Measurements from ENCODE around the gene INTS6. TPM values are rescaled to one million over a fixed set of nuclear protein-coding genes. Genes with fewer than 3 reads are reported as not detected.

INTS6 gene
- total RNA-seq, 1 experiment from 2014 or later = 27.2 TPM

DNA sequence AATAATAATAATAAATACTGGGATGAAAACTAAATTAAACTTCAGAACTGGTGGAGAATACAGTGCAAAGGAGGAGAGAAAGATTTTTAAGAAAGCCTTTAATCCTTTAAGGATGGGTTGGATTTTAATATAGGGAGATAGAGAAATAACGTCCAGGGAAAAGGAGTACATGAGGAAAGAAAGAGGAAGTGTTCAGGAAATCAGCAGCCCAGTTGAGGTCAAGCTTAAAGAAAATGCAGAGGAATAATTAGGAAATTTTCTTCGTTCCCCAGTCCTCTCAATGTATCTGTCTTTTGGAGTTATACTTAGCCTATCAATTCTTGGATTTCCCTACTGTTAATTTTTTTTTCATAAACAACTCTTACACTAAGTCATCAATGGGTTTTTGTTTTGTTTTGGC lies 47.7 kb downstream of the INTS6 start:
- Mint-ChIP-seq H3K9me3 (no peaks in the 10 kb centered on the region), H3K27ac (no peak overlapping the region), H3K27me3 (ENCODE audit: low read depth) (no peaks in the 10 kb centered on the region), H3K36me3 (peaks cover 14% of the 10 kb centered on the region), H3K4me3 (no peak overlapping the region), H3K4me1 (peaks cover 8% of the 10 kb centered on the region)
- CTCF ChIA-PET = no interaction called here
- no peak for DNase-seq (ENCODE audit: low spot score)
- POLR2A ChIA-PET = no interaction called here
- TF ChIP-seq, protein P1, sequence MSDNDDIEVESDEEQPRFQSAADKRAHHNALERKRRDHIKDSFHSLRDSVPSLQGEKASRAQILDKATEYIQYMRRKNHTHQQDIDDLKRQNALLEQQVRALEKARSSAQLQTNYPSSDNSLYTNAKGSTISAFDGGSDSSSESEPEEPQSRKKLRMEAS (CRISPR knock-in tag; IDR thresholded peaks at IDR 0.05) = no peak
- TF ChIP-seq OVOL2 (CRISPR knock-in tag; IDR thresholded peaks at IDR 0.05; ENCODE audit: borderline replicate concordance) = no peak
- no peak for TF ChIP-seq RORB (CRISPR knock-in tag; IDR thresholded peaks at IDR 0.05)
- TF ChIP-seq ZNF232 (CRISPR knock-in tag; IDR thresholded peaks at IDR 0.05) = no peak
- TF ChIP-seq EMX1 (CRISPR knock-in tag; IDR thresholded peaks at IDR 0.05) = no peak
- TF ChIP-seq, protein P2, sequence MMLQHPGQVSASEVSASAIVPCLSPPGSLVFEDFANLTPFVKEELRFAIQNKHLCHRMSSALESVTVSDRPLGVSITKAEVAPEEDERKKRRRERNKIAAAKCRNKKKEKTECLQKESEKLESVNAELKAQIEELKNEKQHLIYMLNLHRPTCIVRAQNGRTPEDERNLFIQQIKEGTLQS (CRISPR knock-in tag; conservative IDR thresholded peaks at IDR 0.05) = no peak
- TF ChIP-seq NFE2L1 (CRISPR knock-in tag; IDR thresholded peaks at IDR 0.05) = no peak
- TF ChIP-seq SMAD4 (CRISPR knock-in tag; IDR thresholded peaks at IDR 0.05) = no peak
- TF ChIP-seq, protein P3, sequence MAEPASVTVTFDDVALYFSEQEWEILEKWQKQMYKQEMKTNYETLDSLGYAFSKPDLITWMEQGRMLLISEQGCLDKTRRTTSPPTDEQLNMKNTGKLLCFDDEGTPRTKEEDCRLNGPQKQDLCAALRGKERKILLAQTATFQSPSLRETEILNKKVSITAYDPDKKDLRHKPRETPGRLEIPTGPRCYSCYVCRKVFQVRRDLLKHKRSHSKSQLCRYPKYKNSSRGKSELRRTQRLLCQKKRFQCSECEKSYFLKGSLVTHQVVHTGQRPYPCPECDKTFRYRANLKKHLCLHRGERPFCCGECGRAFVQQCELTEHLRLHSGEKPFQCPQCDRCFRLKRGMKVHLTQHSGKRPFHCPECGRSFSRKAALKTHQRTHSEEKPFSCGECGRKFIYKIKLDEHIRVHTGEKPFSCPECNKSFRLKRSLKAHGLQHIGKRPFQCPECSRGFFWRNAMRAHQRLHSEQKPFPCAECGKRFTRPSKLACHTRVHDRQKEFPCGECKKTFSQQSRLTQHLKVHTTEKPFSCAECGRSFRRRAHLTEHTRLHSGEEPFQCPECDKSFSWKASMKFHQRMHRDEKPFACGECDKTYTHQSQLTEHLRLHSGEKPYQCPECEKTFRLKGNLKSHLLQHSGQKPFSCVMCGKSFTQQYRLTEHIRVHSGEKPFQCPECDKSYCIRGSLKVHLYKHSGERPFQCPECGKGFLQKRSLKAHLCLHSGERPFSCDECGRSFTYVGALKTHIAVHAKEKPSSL (CRISPR knock-in tag; conservative IDR thresholded peaks at IDR 0.05) = no peak
- no peak for TF ChIP-seq NFATC4 (CRISPR knock-in tag; IDR thresholded peaks at IDR 0.05)
- TF ChIP-seq, protein P4, sequence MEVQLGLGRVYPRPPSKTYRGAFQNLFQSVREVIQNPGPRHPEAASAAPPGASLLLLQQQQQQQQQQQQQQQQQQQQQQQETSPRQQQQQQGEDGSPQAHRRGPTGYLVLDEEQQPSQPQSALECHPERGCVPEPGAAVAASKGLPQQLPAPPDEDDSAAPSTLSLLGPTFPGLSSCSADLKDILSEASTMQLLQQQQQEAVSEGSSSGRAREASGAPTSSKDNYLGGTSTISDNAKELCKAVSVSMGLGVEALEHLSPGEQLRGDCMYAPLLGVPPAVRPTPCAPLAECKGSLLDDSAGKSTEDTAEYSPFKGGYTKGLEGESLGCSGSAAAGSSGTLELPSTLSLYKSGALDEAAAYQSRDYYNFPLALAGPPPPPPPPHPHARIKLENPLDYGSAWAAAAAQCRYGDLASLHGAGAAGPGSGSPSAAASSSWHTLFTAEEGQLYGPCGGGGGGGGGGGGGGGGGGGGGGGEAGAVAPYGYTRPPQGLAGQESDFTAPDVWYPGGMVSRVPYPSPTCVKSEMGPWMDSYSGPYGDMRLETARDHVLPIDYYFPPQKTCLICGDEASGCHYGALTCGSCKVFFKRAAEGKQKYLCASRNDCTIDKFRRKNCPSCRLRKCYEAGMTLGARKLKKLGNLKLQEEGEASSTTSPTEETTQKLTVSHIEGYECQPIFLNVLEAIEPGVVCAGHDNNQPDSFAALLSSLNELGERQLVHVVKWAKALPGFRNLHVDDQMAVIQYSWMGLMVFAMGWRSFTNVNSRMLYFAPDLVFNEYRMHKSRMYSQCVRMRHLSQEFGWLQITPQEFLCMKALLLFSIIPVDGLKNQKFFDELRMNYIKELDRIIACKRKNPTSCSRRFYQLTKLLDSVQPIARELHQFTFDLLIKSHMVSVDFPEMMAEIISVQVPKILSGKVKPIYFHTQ (CRISPR knock-in tag; IDR thresholded peaks at IDR 0.05) = no peak
- ATAC-seq = no peak

DNA sequence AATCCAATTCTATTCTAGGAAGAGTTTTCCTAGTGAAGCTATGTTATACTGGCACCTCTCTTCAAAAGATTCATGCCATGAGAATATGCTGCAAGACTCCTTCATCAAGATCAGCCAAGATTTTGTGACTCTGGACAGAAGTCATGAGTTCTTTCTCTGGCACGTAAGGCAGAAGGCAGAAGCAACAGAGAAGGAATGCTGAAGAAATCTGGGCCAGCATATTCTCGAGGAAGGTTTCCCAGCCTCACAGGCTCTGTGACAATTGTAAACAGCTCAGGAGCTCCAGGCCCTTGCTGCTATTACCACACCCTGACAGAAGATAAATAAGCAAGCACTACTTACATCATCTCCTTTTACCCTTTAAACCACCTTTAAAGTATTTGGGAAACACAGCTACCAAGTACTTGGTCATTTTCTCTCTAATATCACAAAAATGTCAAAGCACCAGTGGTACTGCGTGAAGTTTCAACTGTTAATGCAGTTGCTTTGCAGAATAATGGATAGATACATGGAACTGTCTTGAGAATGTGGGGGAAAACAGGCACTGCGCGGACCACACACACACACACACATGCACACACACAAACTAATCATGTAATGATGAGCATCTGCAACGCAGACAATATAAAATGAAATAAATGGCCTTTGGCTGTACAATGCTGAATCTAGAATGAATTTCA lies 55.4 kb downstream of the INTS6 start:
- POLR2A ChIA-PET = no interaction called here
- Mint-ChIP-seq H3K9me3 (no peaks in the 10 kb centered on the region), H3K27me3 (ENCODE audit: low read depth) (no peaks in the 10 kb centered on the region), H3K36me3 (no peaks in the 10 kb centered on the region), H3K4me1 (peaks cover 31% of the 10 kb centered on the region), H3K27ac (peak overlapping the region; percentile 40), H3K4me3 (no peak overlapping the region)
- CTCF ChIA-PET = interaction anchor here (0.6 to 1.5 kb wide), 5 partner anchors 69 to 730 kb away, joined by 4 read pairs; no protein-coding TSS in a partner anchor
- DNase-seq (ENCODE audit: low spot score) (no peak), ATAC-seq (peak; percentile 71)
- TF ChIP-seq GABPB1 (CRISPR knock-in tag; IDR thresholded peaks at IDR 0.05) = 0 out of 2 replicates have a peak, but pooled peaks have one; percentile 33
- no peak for TF ChIP-seq ZNF138 (CRISPR knock-in tag; conservative IDR thresholded peaks at IDR 0.05)
- TF ChIP-seq SP1 (CRISPR knock-in tag; conservative IDR thresholded peaks at IDR 0.05) = no peak
- no peak for TF ChIP-seq NR3C1 (CRISPR knock-in tag; conservative IDR thresholded peaks at IDR 0.05; ENCODE audit: low read depth)
- TF ChIP-seq, protein P5, sequence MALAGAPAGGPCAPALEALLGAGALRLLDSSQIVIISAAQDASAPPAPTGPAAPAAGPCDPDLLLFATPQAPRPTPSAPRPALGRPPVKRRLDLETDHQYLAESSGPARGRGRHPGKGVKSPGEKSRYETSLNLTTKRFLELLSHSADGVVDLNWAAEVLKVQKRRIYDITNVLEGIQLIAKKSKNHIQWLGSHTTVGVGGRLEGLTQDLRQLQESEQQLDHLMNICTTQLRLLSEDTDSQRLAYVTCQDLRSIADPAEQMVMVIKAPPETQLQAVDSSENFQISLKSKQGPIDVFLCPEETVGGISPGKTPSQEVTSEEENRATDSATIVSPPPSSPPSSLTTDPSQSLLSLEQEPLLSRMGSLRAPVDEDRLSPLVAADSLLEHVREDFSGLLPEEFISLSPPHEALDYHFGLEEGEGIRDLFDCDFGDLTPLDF (CRISPR knock-in tag; IDR thresholded peaks at IDR 0.05) = no peak

DNA sequence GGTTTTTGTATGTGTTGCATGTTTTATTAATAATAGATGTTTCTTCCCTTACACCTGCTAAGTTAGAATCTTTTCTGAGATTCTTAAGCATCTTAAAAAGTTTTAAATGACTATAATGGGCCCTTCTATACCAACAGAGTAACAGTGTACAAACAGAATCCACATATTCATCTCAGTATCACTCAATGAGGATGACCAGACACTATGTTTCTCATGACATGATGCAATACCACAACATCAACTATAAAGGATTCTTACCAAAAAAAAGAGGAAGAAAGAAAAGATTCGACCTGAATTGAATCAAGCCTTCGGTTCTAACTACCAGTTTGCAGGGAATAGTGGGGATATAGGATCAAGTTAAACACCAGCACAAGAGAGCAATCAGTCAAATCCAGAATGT lies 56.5 kb downstream of the INTS6 start:
- no peaks in the 10 kb centered on the region for H3K9me3 Mint-ChIP-seq
- CTCF ChIA-PET = no interaction called here
- H3K4me1 Mint-ChIP-seq = peaks cover 31% of the 10 kb centered on the region
- no peaks in the 10 kb centered on the region for H3K27me3 Mint-ChIP-seq (ENCODE audit: low read depth)
- H3K36me3 Mint-ChIP-seq = no peaks in the 10 kb centered on the region
- DNase-seq (ENCODE audit: low spot score) (no peak), ATAC-seq (no peak)
- H3K4me3 Mint-ChIP-seq = no peak overlapping the region
- POLR2A ChIA-PET = no interaction called here
- H3K27ac Mint-ChIP-seq = peak overlapping the region; percentile 25
- TF ChIP-seq ZBTB21 (CRISPR knock-in tag; IDR thresholded peaks at IDR 0.05; ENCODE audit: borderline replicate concordance) = no peak
- TF ChIP-seq, protein P6, sequence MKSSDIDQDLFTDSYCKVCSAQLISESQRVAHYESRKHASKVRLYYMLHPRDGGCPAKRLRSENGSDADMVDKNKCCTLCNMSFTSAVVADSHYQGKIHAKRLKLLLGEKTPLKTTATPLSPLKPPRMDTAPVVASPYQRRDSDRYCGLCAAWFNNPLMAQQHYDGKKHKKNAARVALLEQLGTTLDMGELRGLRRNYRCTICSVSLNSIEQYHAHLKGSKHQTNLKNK (CRISPR knock-in tag; IDR thresholded peaks at IDR 0.05) = no peak
- no peak for TF ChIP-seq ETV6 (CRISPR knock-in tag; IDR thresholded peaks at IDR 0.05)
- TF ChIP-seq ZNF416 (CRISPR knock-in tag; IDR thresholded peaks at IDR 0.05) = no peak
- TF ChIP-seq RORB (CRISPR knock-in tag; IDR thresholded peaks at IDR 0.05) = no peak
- TF ChIP-seq, protein P7, sequence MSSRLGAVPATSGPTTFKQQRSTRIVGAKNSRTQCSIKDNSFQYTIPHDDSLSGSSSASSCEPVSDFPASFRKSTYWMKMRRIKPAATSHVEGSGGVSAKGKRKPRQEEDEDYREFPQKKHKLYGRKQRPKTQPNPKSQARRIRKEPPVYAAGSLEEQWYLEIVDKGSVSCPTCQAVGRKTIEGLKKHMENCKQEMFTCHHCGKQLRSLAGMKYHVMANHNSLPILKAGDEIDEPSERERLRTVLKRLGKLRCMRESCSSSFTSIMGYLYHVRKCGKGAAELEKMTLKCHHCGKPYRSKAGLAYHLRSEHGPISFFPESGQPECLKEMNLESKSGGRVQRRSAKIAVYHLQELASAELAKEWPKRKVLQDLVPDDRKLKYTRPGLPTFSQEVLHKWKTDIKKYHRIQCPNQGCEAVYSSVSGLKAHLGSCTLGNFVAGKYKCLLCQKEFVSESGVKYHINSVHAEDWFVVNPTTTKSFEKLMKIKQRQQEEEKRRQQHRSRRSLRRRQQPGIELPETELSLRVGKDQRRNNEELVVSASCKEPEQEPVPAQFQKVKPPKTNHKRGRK (CRISPR knock-in tag; IDR thresholded peaks at IDR 0.05; ENCODE audit: borderline replicate concordance) = no peak
- TF ChIP-seq, protein P8, sequence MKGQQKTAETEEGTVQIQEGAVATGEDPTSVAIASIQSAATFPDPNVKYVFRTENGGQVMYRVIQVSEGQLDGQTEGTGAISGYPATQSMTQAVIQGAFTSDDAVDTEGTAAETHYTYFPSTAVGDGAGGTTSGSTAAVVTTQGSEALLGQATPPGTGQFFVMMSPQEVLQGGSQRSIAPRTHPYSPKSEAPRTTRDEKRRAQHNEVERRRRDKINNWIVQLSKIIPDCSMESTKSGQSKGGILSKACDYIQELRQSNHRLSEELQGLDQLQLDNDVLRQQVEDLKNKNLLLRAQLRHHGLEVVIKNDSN (CRISPR knock-in tag; IDR thresholded peaks at IDR 0.05) = no peak
- TF ChIP-seq ZNF317 (CRISPR knock-in tag; IDR thresholded peaks at IDR 0.05; ENCODE audit: borderline replicate concordance, low read depth) = no peak
- no peak for TF ChIP-seq ZNF219 (CRISPR knock-in tag; IDR thresholded peaks at IDR 0.05; ENCODE audit: borderline replicate concordance)
- no peak for TF ChIP-seq NR3C1 (CRISPR knock-in tag; conservative IDR thresholded peaks at IDR 0.05; ENCODE audit: low read depth)
